ENCODE measurements around the gene MACF1. TPM values are rescaled to one million over a fixed set of nuclear protein-coding genes. Genes with fewer than 3 reads are reported as not detected.

The MACF1 gene
- total and polyA plus RNA-seq, 4 donors, result 23.3 to 216 (median 51.2) TPM

- Histone ChIP-seq H3K27ac (ENCODE audit: low read depth in 1 of 2, low read length in 2 of 2) (no peak overlapping the region), H3K9ac (ENCODE audit: low read depth in 1 of 2, low read length in 2 of 2) (no peak overlapping the region), H3K27me3 (ENCODE audit: control insufficient read depth in 4 of 4, insufficient read depth in 4 of 4, low read length in 3 of 4) (no peaks in the 10 kb centered on the region), H3K4me1 (ENCODE audit: control insufficient read depth in 4 of 4, insufficient read depth in 4 of 4, low read length in 3 of 4) (no peaks in the 10 kb centered on the region), H3K4me3 (ENCODE audit: low read depth in 1 of 3, low read length in 3 of 3) (no peak overlapping the region), H3K9me3 (ENCODE audit: control insufficient read depth in 4 of 4, low read length in 3 of 4) (no peaks in the 10 kb centered on the region), H3K36me3 (ENCODE audit: control insufficient read depth in 4 of 4, insufficient read depth in 3 of 4, low read depth in 1 of 4, low read length in 3 of 4) (peaks cover 2 to 43% (median 27%) of the 10 kb centered on the region in 4 donors)
- 54% methylated on average over 7 of the region's 7 CpGs for WGBS
- TF ChIP-seq FOXA2 (IDR thresholded peaks at IDR 0.05), result no peak
- no peak for TF ChIP-seq YY1 (IDR thresholded peaks at IDR 0.05)
- TF ChIP-seq RXRA (IDR thresholded peaks at IDR 0.05), result peak in 1 of 2 donors; percentile 19
- peak; percentile 90 for TF ChIP-seq CTCF (IDR thresholded peaks at IDR 0.05; ENCODE audit: low read depth, low read length, missing input control)
- TF ChIP-seq RAD21 (IDR thresholded peaks at IDR 0.05), result peak; percentile 96 to 99
- peak; percentile 13 for TF ChIP-seq MAX (IDR thresholded peaks at IDR 0.05)
- peak; percentile 68 for DNase-seq (ENCODE audit: low spot score)
Measured at GRCh38 chr1:39258146-39258924, 53.8 kb downstream of the MACF1 start.

GRCh38 chr1:39258925-39259244 lies 54.4 kb downstream of the MACF1 start:
- H3K27ac ChIP-seq (ENCODE audit: low read depth in 1 of 2, low read length in 2 of 2), result no peak overlapping the region
- H3K4me1 ChIP-seq (ENCODE audit: control insufficient read depth in 4 of 4, insufficient read depth in 4 of 4, low read length in 3 of 4), result no peaks in the 10 kb centered on the region
- peaks cover 2 to 40% (median 27%) of the 10 kb centered on the region in 4 donors for H3K36me3 ChIP-seq (ENCODE audit: control insufficient read depth in 4 of 4, insufficient read depth in 3 of 4, low read depth in 1 of 4, low read length in 3 of 4)
- H3K9me3 ChIP-seq (ENCODE audit: control insufficient read depth in 4 of 4, low read length in 3 of 4), result no peaks in the 10 kb centered on the region
- no peak overlapping the region for H3K4me3 ChIP-seq (ENCODE audit: low read depth in 1 of 3, low read length in 3 of 3)
- no peaks in the 10 kb centered on the region for H3K27me3 ChIP-seq (ENCODE audit: control insufficient read depth in 4 of 4, insufficient read depth in 4 of 4, low read length in 3 of 4)
- TF ChIP-seq TAF1 (conservative IDR thresholded peaks at IDR 0.05), result no peak
- no peak for TF ChIP-seq RXRA (IDR thresholded peaks at IDR 0.05)
- no peak for TF ChIP-seq MAX (IDR thresholded peaks at IDR 0.05)
- TF ChIP-seq ATF3 (IDR thresholded peaks at IDR 0.05), result no peak
- TF ChIP-seq REST (IDR thresholded peaks at IDR 0.05), result no peak
- no peak for TF ChIP-seq CTCF (IDR thresholded peaks at IDR 0.05; ENCODE audit: low read depth, low read length, missing input control)
- TF ChIP-seq NR2F2 (IDR thresholded peaks at IDR 0.05), result no peak
- no peak for TF ChIP-seq SP1 (IDR thresholded peaks at IDR 0.05)
- no peak for TF ChIP-seq EGR1 (IDR thresholded peaks at IDR 0.05; ENCODE audit: low read depth in 2 of 2)
- no peak for TF ChIP-seq FOXA2 (IDR thresholded peaks at IDR 0.05)
- TF ChIP-seq GABPA (IDR thresholded peaks at IDR 0.05 in 1 of 2, conservative IDR thresholded peaks at IDR 0.05 in 1 of 2), result no peak
- TF ChIP-seq FOXA1 (IDR thresholded peaks at IDR 0.05), result no peak
- TF ChIP-seq JUND (IDR thresholded peaks at IDR 0.05), result no peak
- no peak for TF ChIP-seq RAD21 (IDR thresholded peaks at IDR 0.05)
- TF ChIP-seq HNF4G (IDR thresholded peaks at IDR 0.05), result no peak
- no peak for TF ChIP-seq ZBTB33 (IDR thresholded peaks at IDR 0.05)
- TF ChIP-seq YY1 (IDR thresholded peaks at IDR 0.05), result no peak
- no peak for TF ChIP-seq HNF4A (conservative IDR thresholded peaks at IDR 0.05)
- no peak overlapping the region for H3K9ac ChIP-seq (ENCODE audit: low read depth in 1 of 2, low read length in 2 of 2)
- no peak for DNase-seq (ENCODE audit: low spot score)
